OCI-LY1 (cell line): ENCODE results near the gene ZNF683.

Experiments
- H2AFZ ChIP-seq: fragments of 200-600 bp; sonication (generic), shearing (Covaris generic); 2 replicates; pipeline ENCODE4 v1.6.0; 2014; ENCODE audit warnings: antibody characterized with exemption, mild to moderate bottlenecking, low read length
- H3F3A ChIP-seq: fragments of 200-600 bp; sonication (generic), shearing (Covaris generic); 2 replicates; pipeline ENCODE4 v1.6.0; 2014; ENCODE audit warnings: mild to moderate bottlenecking, antibody characterized with exemption, low read length, moderate library complexity; ENCODE audit not compliant: insufficient read depth
- H3K27ac ChIP-seq: fragments of 200-600 bp; sonication (generic); 2 replicates; pipeline ENCODE4 v1.5.1; 2014; ENCODE audit warnings: low read length, mixed run types, mild to moderate bottlenecking, low read depth; ENCODE audit not compliant: poor library complexity, severe bottlenecking
- H3K27me3 ChIP-seq: fragments of 200-600 bp; sonication (generic); 2 replicates; pipeline ENCODE4 v1.6.0; 2014; ENCODE audit warnings: antibody characterized with exemption, mild to moderate bottlenecking, low read length, moderate library complexity; ENCODE audit not compliant: insufficient read depth
- H3K36me3 ChIP-seq: fragments of 200-600 bp; sonication (generic); 2 replicates; pipeline ENCODE4 v1.6.1; 2014; ENCODE audit warnings: mild to moderate bottlenecking, antibody characterized with exemption, low read length, moderate library complexity, mixed read lengths; ENCODE audit not compliant: insufficient read depth
- H3K4me1 ChIP-seq: fragments of 200-600 bp; sonication (generic); 2 replicates; pipeline ENCODE4 v1.5.1; 2014; ENCODE audit warnings: mild to moderate bottlenecking, low read length, moderate library complexity; ENCODE audit not compliant: insufficient read depth, severe bottlenecking
- H3K4me2 ChIP-seq: fragments of 200-600 bp; sonication (generic), shearing (Covaris generic); 2 replicates; pipeline ENCODE4 v1.6.1; 2014; ENCODE audit warnings: low read length
- H3K4me3 ChIP-seq: fragments of 200-600 bp; sonication (generic); 2 replicates; pipeline ENCODE4 v1.5.1; 2014; ENCODE audit warnings: low read length, low read depth, mild to moderate bottlenecking, mixed read lengths; ENCODE audit not compliant: poor library complexity, severe bottlenecking
- H3K79me2 ChIP-seq: fragments of 200-600 bp; shearing (Covaris generic); 2 replicates; pipeline ENCODE4 v1.6.1; 2016; ENCODE audit warnings: mixed run types, low read length, mixed read lengths; ENCODE audit not compliant: insufficient read depth
- H3K9ac ChIP-seq: fragments of 200-600 bp; sonication (generic), shearing (Covaris generic); 2 replicates; pipeline ENCODE4 v1.6.1; 2014; ENCODE audit warnings: mild to moderate bottlenecking, low read length, mixed read lengths
- H3K9me2 ChIP-seq: fragments of 200-600 bp; sonication (generic), shearing (Covaris generic); 2 replicates; pipeline ENCODE4 v1.6.1; 2014; ENCODE audit warnings: low read depth, mild to moderate bottlenecking, low read length, mixed read lengths
- H3K9me3 ChIP-seq: fragments of 200-600 bp; shearing (Covaris generic); 2 replicates; pipeline ENCODE4 v1.6.1; 2014; ENCODE audit warnings: low read length, mixed read lengths
- H4K20me1 ChIP-seq: fragments of 200-600 bp; sonication (generic), shearing (Covaris generic); 2 replicates; pipeline ENCODE4 v1.6.0; 2016; ENCODE audit warnings: mild to moderate bottlenecking, low read length; ENCODE audit not compliant: insufficient read depth
- EZH2 ChIP-seq: fragments of 200-600 bp; sonication (generic), shearing (Covaris generic); IDR thresholded peaks from 2 replicates; pipeline ENCODE4 v1.8.0; 2017; ENCODE audit warnings: borderline replicate concordance, mixed run types, mild to moderate bottlenecking, antibody characterized with exemption, low read length, moderate library complexity, mixed read lengths
- TF ChIP-seq, protein P1 (sequence below): fragments of 200-600 bp; sonication (generic), shearing (Covaris generic); IDR thresholded peaks from 2 replicates; pipeline ENCODE4 v1.5.1; 2017; ENCODE audit warnings: mild to moderate bottlenecking, antibody characterized with exemption, low read length, moderate library complexity, mixed read lengths

Gene ZNF683

DNA sequence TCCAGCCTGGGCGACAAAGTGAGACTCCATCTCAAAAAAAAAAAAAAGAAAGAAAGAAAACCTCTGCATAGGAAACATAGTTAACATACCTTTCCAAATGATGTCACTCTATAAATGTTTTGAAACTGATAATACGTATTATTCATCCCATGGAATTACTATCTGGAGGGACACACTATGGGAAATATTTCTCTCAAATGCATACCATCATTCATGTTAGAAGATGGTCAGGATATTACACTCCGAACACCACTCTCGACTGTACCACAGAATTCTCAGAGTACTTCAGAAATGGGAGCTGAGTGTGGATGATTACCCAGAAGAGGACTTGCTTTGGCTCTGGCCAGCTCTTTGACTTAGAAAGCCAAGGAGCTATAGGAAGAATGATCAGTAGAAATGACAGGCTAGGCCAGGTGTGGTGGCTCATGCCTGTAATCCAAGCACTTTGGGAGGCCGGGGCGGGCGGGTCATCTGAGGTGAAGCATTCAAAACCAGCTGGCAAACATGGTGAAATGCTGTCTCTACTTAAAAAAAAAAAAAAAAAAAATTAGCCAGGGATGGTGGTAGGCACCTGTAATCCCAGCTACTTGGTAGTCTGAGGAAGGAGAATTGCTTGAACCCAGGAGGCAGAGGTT, 32.8 kb upstream of the ZNF683 start:
- H3K9me3 ChIP-seq: no peaks in the 10 kb centered on the region
- no peak overlapping the region for H3K9ac ChIP-seq
- H3K36me3 ChIP-seq: no peaks in the 10 kb centered on the region
- no peaks in the 10 kb centered on the region for H3K4me1 ChIP-seq
- H2AFZ ChIP-seq: no peak overlapping the region
- no peak for TF ChIP-seq EZH2
- no peaks in the 10 kb centered on the region for H3F3A ChIP-seq
- no peaks in the 10 kb centered on the region for H3K27me3 ChIP-seq
- H3K9me2 ChIP-seq: no peaks in the 10 kb centered on the region
- H4K20me1 ChIP-seq: no peaks in the 10 kb centered on the region
- H3K4me3 ChIP-seq: no peak overlapping the region
- H3K4me2 ChIP-seq: no peak overlapping the region
- no peaks in the 10 kb centered on the region for H3K79me2 ChIP-seq
- no peak overlapping the region for H3K27ac ChIP-seq

DNA sequence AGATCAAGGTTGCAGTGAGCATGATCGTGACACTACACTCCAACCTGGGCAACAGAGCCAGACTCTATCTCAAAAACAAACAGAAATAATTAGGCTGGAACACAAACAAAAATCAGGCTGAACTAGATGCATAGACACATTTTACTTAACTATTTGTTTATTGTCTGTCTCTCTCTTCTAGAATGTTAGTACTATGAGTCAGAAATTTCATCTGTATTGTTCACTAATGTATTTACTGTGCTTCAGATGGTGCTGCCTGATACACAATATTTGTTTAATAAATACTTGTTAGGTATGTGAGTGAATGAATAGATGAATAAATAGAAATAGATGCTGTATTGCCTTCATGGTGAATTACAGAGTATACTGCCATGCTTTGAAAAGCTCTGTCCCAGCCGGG, 32.1 kb upstream of the ZNF683 start:
- no peaks in the 10 kb centered on the region for H3K36me3 ChIP-seq
- no peaks in the 10 kb centered on the region for H3K9me2 ChIP-seq
- no peaks in the 10 kb centered on the region for H3K4me1 ChIP-seq
- no peak overlapping the region for H3K4me3 ChIP-seq
- no peaks in the 10 kb centered on the region for H4K20me1 ChIP-seq
- no peak overlapping the region for H3K4me2 ChIP-seq
- H3K79me2 ChIP-seq: no peaks in the 10 kb centered on the region
- no peaks in the 10 kb centered on the region for H3K9me3 ChIP-seq
- TF ChIP-seq, protein P1, sequence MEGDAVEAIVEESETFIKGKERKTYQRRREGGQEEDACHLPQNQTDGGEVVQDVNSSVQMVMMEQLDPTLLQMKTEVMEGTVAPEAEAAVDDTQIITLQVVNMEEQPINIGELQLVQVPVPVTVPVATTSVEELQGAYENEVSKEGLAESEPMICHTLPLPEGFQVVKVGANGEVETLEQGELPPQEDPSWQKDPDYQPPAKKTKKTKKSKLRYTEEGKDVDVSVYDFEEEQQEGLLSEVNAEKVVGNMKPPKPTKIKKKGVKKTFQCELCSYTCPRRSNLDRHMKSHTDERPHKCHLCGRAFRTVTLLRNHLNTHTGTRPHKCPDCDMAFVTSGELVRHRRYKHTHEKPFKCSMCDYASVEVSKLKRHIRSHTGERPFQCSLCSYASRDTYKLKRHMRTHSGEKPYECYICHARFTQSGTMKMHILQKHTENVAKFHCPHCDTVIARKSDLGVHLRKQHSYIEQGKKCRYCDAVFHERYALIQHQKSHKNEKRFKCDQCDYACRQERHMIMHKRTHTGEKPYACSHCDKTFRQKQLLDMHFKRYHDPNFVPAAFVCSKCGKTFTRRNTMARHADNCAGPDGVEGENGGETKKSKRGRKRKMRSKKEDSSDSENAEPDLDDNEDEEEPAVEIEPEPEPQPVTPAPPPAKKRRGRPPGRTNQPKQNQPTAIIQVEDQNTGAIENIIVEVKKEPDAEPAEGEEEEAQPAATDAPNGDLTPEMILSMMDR: no peak
- TF ChIP-seq EZH2: no peak
- H3K27ac ChIP-seq: no peak overlapping the region
- H2AFZ ChIP-seq: no peak overlapping the region
- no peaks in the 10 kb centered on the region for H3F3A ChIP-seq
- no peak overlapping the region for H3K9ac ChIP-seq
- H3K27me3 ChIP-seq: no peaks in the 10 kb centered on the region

DNA sequence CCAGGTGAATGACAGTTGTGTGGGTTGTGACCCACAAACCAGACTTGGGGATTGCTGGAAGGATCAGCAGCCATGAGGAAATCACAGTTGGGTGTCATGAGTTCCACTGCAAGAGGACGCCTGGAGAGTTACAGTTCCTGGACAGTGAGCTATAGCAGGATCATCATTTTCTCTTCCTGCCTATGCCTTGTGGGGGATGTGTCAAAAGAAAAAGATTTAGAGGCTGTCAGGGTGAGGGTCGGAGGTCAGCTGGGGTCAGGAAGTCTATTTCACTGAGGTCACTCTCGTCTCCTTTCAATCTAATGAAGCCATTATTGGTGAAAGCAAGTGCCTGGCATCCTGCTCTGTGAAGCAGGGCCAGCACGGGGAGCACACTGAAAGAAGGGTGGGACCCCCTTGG, 31.1 kb upstream of the ZNF683 start:
- H3K79me2 ChIP-seq: no peaks in the 10 kb centered on the region
- TF ChIP-seq EZH2: no peak
- TF ChIP-seq, protein P1: no peak
- H3K4me1 ChIP-seq: no peaks in the 10 kb centered on the region
- H3K9ac ChIP-seq: no peak overlapping the region
- H3F3A ChIP-seq: no peaks in the 10 kb centered on the region
- no peaks in the 10 kb centered on the region for H3K36me3 ChIP-seq
- no peak overlapping the region for H3K4me2 ChIP-seq
- H3K27me3 ChIP-seq: no peaks in the 10 kb centered on the region
- no peaks in the 10 kb centered on the region for H3K9me3 ChIP-seq
- no peak overlapping the region for H3K4me3 ChIP-seq
- no peaks in the 10 kb centered on the region for H3K9me2 ChIP-seq
- no peak overlapping the region for H3K27ac ChIP-seq
- no peak overlapping the region for H2AFZ ChIP-seq
- H4K20me1 ChIP-seq: no peaks in the 10 kb centered on the region

DNA sequence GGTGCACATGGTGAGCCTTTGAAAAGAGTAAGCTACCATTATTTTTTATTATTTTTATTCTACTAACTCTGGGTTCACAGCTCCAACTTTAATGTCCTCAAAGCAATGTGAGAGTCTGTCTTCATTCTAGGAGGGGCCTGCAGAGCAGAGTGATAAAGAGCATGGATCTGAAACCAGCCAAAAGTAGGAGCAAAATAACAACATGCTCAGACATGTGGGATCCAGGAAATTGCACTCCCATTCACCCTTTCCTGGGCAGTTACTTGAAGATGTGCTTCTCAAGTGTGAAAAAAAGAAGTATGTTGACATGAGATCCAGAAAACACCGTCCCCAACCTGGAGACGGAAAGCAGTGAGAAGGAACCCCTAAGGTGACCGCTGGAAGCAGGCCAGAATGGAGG, 29.3 kb upstream of the ZNF683 start:
- no peak overlapping the region for H3K27ac ChIP-seq

More for the DNA sequence above, 29.3 kb upstream of the ZNF683 start:
- Histone ChIP-seq H3K4me1 (no peaks in the 10 kb centered on the region), H3K9me3 (no peaks in the 10 kb centered on the region), H3K9me2 (no peaks in the 10 kb centered on the region), H3F3A (no peaks in the 10 kb centered on the region), H2AFZ (no peak overlapping the region), H4K20me1 (no peaks in the 10 kb centered on the region), H3K4me2 (no peak overlapping the region), H3K27me3 (no peaks in the 10 kb centered on the region), H3K9ac (no peak overlapping the region), H3K4me3 (no peak overlapping the region), H3K36me3 (no peaks in the 10 kb centered on the region), H3K79me2 (no peaks in the 10 kb centered on the region)
- TF ChIP-seq EZH2: no peak
- TF ChIP-seq, protein P1: no peak
